CD14-positive monocyte (primary cell): ENCODE results near the gene STAP2. TPM values are rescaled to one million over a fixed set of nuclear protein-coding genes. Genes with fewer than 3 reads are reported as not detected.
A peak's percentile ranks its signal among the peaks of the same experiment; 100 is the strongest.

Experiments
- DNase-seq, 3 donors: peaks; one replicate each; pipeline ENCODE4 v3.0.0-alpha.2; 2011 to 2022
- H2AFZ ChIP-seq: 2 replicates; pipeline ENCODE4 v1.6.0; 2012; ENCODE audit warnings: mild to moderate bottlenecking, low read depth, low read length, inconsistent platforms; ENCODE audit not compliant: insufficient read depth, poor library complexity, severe bottlenecking
- H3K27ac ChIP-seq, 2 donors: 1 replicate in 1 of 2; 2 replicates in 1 of 2; pipeline ENCODE4 v1.5.1; 2012 to 2013; ENCODE audit warnings: low read length in 2 of 2, control low read depth in 1 of 2, inconsistent platforms in 1 of 2, low read depth in 1 of 2, mild to moderate bottlenecking in 1 of 2
- H3K27me3 ChIP-seq, 2 donors: one replicate each; pipeline versions ENCODE4 v1.6.0 to v1.6.1; 2011 to 2013; ENCODE audit warnings: low read length in 2 of 2; ENCODE audit not compliant: control insufficient read depth in 2 of 2, insufficient read depth in 2 of 2
- H3K36me3 ChIP-seq, 2 donors: replicated peaks in 1 of 2; 1 replicate in 1 of 2; 2 replicates in 1 of 2; pipeline versions ENCODE4 v1.5.1 to v1.6.1; 2012 to 2013; ENCODE audit warnings: low read length in 2 of 2, control low read depth in 1 of 2, inconsistent platforms in 1 of 2, mild to moderate bottlenecking in 1 of 2; ENCODE audit not compliant: insufficient read depth in 2 of 2, control insufficient read depth in 1 of 2
- H3K4me1 ChIP-seq, 2 donors: 1 replicate in 1 of 2; 2 replicates in 1 of 2; pipeline versions ENCODE4 v1.5.1 to v1.6.1; 2012 to 2013; ENCODE audit warnings: low read length in 2 of 2, control low read depth in 1 of 2, inconsistent platforms in 1 of 2, mild to moderate bottlenecking in 1 of 2, moderate library complexity in 1 of 2; ENCODE audit not compliant: insufficient read depth in 2 of 2, control insufficient read depth in 1 of 2
- H3K4me2 ChIP-seq: replicated peaks from 2 replicates; pipeline ENCODE3; 2012; ENCODE audit warnings: low read length, moderate library complexity, mild to moderate bottlenecking; ENCODE audit not compliant: poor library complexity, severe bottlenecking; ENCODE audit errors: extremely low read depth
- H3K4me3 ChIP-seq, 3 experiments: fragments of 200-600 bp in 1 of 3; sonication (generic) in 1 of 3; replicated peaks in 1 of 3; 1 replicate in 2 of 3; 2 replicates in 1 of 3; pipeline ENCODE4 v1.5.1; 2011 to 2013; ENCODE audit warnings: low read length in 3 of 3, mild to moderate bottlenecking in 3 of 3, control low read depth in 2 of 3, low read depth in 2 of 3, inconsistent platforms in 1 of 3, moderate library complexity in 1 of 3
- H3K79me2 ChIP-seq: 2 replicates; pipeline ENCODE4 v1.6.0; 2012; ENCODE audit warnings: mild to moderate bottlenecking, control low read depth, inconsistent platforms, low read length, moderate library complexity; ENCODE audit not compliant: insufficient read depth
- H3K9ac ChIP-seq: 2 replicates; pipeline ENCODE4 v1.6.0; 2017; ENCODE audit warnings: low read length, mild to moderate bottlenecking; ENCODE audit not compliant: insufficient read depth, poor library complexity, severe bottlenecking
- H3K9me3 ChIP-seq, 2 donors: replicated peaks in 1 of 2; 1 replicate in 1 of 2; 2 replicates in 1 of 2; pipeline versions ENCODE4 v1.5.1 to v1.6.1; 2012 to 2013; ENCODE audit warnings: low read length in 2 of 2, control low read depth in 1 of 2; ENCODE audit not compliant: control insufficient read depth in 1 of 2, insufficient read depth in 1 of 2
- H4K20me1 ChIP-seq: 2 replicates; pipeline ENCODE4 v1.6.0; 2012; ENCODE audit warnings: mild to moderate bottlenecking, low read length, control low read depth, moderate library complexity; ENCODE audit not compliant: insufficient read depth
- H3K27ac Mint-ChIP-seq, 7 donors: one replicate each; pipeline ENCODE4 v1.8.0; 2020; ENCODE audit warnings: mild to moderate bottlenecking in 7 of 7, mixed read lengths in 7 of 7, moderate library complexity in 6 of 7, inconsistent platforms in 2 of 7
- H3K27me3 Mint-ChIP-seq, 3 donors: one replicate each; pipeline ENCODE4 v1.8.0; 2021 to 2022; ENCODE audit warnings: low read depth in 3 of 3, mild to moderate bottlenecking in 3 of 3, mixed read lengths in 3 of 3, moderate library complexity in 3 of 3, inconsistent platforms in 1 of 3
- H3K36me3 Mint-ChIP-seq, 2 donors: one replicate each; pipeline ENCODE4 v1.8.0; 2020; ENCODE audit warnings: mixed read lengths in 2 of 2, inconsistent platforms in 1 of 2, mild to moderate bottlenecking in 1 of 2
- H3K4me1 Mint-ChIP-seq: one replicate; pipeline ENCODE4 v1.8.0; 2020; ENCODE audit warnings: mild to moderate bottlenecking, mixed read lengths
- H3K4me3 Mint-ChIP-seq, 2 donors: one replicate each; pipeline ENCODE4 v1.8.0; 2020; ENCODE audit warnings: mild to moderate bottlenecking in 2 of 2, mixed read lengths in 2 of 2, moderate library complexity in 1 of 2
- H3K9me3 Mint-ChIP-seq, 7 donors: one replicate each; pipeline ENCODE4 v1.8.0; 2020 to 2022; ENCODE audit warnings: mixed read lengths in 7 of 7, mild to moderate bottlenecking in 6 of 7, moderate library complexity in 6 of 7, inconsistent platforms in 2 of 7
- WGBS: methylation state at CpG from one replicate; pipeline ENCODE4 v1.1.5; 2013; ENCODE audit warnings: missing lambda C conversion rate; ENCODE audit not compliant: insufficient coverage; 5-methylcytosine and 5-hydroxymethylcytosine counted together
- intact Hi-C, 2 donors: fragments of 100-400 bp; cut with micrococcal nuclease; formaldehyde crosslinking; loops; one replicate each; pipeline versions ENCODE4 v1.15.0 to v1.15.1; 2023
- polyA plus RNA-seq, 3 donors: library from polyadenylated mRNA; depleted of rRNA in 1 of 3; unstranded in 2 of 3; stranded (reverse) in 1 of 3; fragments of 300-500 nt in 2 of 3; fragments of >200 nt in 1 of 3; fragmentation: Illumina TruSeq in 2 of 3; gene quantifications; 1 replicate in 2 of 3; 2 replicates in 1 of 3; pipeline ENCODE4 v1.2.3, GENCODE V29; 2012 to 2021
- TF ChIP-seq, protein P1 (sequence below): fragments of 200-600 bp; IDR thresholded peaks from one replicate; pipeline ENCODE4 v1.8.0; 2022; ENCODE audit warnings: antibody characterized with exemption, mild to moderate bottlenecking

STAP2 gene
- polyA plus RNA-seq, 3 donors, result 0.11 to 0.17 TPM; not detected in 1

DNA sequence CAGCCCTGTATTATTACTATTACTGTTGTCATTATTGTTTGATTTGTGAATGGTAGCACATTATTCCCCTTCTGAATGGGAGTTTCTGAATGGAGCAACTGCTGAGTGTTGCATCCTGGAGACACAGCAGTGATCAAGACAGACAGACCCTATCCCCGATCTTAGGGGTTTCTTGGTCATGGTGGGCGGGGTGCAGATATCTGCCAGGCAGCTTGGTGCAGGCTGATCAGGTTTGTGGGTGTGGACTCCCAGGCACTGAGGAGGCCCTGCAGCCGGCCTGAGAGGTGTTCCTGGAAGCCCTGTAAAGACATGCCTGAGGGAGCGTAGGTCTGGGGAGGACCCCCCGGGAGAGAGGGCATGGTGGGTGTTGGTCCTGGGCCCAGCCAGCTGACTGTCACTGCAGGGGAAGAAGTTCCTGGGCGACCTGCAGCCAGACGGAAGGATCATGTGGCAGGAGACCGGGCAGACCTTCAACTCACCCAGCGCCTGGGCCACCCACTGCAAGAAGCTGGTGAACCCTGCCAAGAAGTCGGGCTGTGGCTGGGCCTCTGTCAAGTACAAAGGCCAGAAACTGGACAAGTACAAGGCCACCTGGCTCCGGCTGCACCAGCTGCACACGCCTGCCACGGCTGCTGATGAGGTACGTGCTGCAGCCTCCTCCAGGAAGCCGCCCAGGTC lies 6.9 kb upstream of the STAP2 start:
- H3K27me3 ChIP-seq, result no peaks in the 10 kb centered on the region
- peaks cover 6% of the 10 kb centered on the region for H3K79me2 ChIP-seq
- Mint-ChIP-seq H3K27ac (no peak overlapping the region), H3K27me3 (peaks cover 0 to 7% (median 0%) of the 10 kb centered on the region in 3 donors), H3K36me3 (peaks cover 39 to 51% of the 10 kb centered on the region in 2 donors), H3K4me1 (peaks cover 22% of the 10 kb centered on the region), H3K4me3 (no peak overlapping the region), H3K9me3 (no peaks in the 10 kb centered on the region)
- H2AFZ ChIP-seq, result no peak overlapping the region
- H3K27ac ChIP-seq, result no peak overlapping the region
- intact Hi-C loops, result no loop called here
- TF ChIP-seq, protein P1, sequence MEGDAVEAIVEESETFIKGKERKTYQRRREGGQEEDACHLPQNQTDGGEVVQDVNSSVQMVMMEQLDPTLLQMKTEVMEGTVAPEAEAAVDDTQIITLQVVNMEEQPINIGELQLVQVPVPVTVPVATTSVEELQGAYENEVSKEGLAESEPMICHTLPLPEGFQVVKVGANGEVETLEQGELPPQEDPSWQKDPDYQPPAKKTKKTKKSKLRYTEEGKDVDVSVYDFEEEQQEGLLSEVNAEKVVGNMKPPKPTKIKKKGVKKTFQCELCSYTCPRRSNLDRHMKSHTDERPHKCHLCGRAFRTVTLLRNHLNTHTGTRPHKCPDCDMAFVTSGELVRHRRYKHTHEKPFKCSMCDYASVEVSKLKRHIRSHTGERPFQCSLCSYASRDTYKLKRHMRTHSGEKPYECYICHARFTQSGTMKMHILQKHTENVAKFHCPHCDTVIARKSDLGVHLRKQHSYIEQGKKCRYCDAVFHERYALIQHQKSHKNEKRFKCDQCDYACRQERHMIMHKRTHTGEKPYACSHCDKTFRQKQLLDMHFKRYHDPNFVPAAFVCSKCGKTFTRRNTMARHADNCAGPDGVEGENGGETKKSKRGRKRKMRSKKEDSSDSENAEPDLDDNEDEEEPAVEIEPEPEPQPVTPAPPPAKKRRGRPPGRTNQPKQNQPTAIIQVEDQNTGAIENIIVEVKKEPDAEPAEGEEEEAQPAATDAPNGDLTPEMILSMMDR, result no peak
- H3K9ac ChIP-seq, result no peak overlapping the region
- H4K20me1 ChIP-seq, result peaks cover 6% of the 10 kb centered on the region
- H3K9me3 ChIP-seq, result no peaks in the 10 kb centered on the region
- peaks cover 15 to 23% of the 10 kb centered on the region in 2 donors for H3K4me1 ChIP-seq
- no peak overlapping the region for H3K4me3 ChIP-seq
- H3K36me3 ChIP-seq, result peaks cover 8 to 32% of the 10 kb centered on the region in 2 donors
- 94% methylated on average over 15 of the region's 15 CpGs for WGBS
- no peak for DNase-seq
- H3K4me2 ChIP-seq, result no peak overlapping the region

DNA sequence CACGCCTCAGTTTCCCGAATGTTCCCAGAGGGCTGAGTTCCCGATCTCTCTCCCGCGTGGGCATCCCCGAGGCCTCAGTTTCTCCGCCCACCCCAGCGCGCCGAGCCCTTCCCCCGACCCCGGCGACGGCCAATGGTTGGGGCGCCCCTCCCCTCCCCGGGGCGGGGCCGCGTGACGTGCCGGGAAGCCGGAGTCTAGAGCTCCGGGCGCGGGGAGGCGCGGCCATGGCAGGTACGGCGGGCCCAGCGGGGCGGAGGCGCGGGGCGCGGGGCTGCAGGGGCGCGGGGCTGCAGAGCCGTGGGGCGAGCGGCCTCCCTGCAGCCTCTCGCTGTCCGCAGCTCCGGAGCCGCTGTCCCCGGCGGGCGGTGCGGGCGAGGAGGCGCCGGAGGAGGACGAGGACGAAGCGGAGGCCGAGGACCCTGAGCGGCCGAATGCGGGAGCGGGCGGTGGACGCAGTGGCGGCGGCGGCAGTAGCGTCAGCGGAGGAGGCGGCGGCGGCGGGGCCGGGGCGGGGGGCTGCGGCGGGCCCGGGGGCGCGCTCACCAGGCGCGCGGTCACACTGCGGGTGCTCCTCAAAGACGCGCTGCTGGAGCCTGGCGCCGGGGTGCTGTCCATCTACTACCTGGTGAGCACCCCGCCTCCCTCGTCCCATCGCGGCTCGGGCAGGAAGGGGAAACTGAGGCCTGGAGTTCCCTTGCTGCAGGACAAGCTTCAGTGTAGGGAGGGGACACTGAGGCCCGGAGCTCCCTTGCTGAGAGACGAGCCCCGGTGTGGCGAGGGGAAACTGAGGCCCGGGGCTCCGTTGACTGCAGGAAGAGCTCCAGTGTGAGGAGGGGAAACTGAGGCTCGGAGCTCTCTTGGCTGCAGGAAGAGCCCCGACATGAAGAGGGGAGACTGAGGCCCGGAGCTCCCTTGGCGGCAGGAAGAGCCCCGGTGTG lies 5.0 kb upstream of the STAP2 start, which contains the start of gene MPND:
TSS of gene MPND (plus strand) at position 193 of the 938 bp plus-strand sequence. CDS start at position 225, 32 bp downstream.
- Histone ChIP-seq H3K36me3 (peaks cover 8 to 14% of the 10 kb centered on the region in 2 donors), H3K4me2 (peak within 1 kb of the TSS; percentile 97), H3K9ac (peak within 1 kb of the TSS; percentile 62), H3K9me3 (no peaks in the 10 kb centered on the region), H3K27ac (peak within 1 kb of the TSS; percentile 78 to 85), H3K79me2 (peaks cover 6% of the 10 kb centered on the region), H2AFZ (peak within 1 kb of the TSS; percentile 98), H4K20me1 (peaks cover 6% of the 10 kb centered on the region), H3K4me3 (peak within 1 kb of the TSS; percentile 52 to 84 (median 70)), H3K27me3 (no peaks in the 10 kb centered on the region), H3K4me1 (peaks cover 18 to 28% of the 10 kb centered on the region in 2 donors)
- H3K4me1 Mint-ChIP-seq, result peaks cover 28% of the 10 kb centered on the region
- H3K27me3 Mint-ChIP-seq, result peaks cover 0 to 9% (median 7%) of the 10 kb centered on the region in 3 donors
- peak within 1 kb of the TSS; percentile 91 to 93 for H3K4me3 Mint-ChIP-seq
- peak; percentile 71 to 82 (median 78) for DNase-seq
- WGBS, result 5% methylated on average over 90 of the region's 101 CpGs
- peaks cover 28 to 33% of the 10 kb centered on the region in 2 donors for H3K36me3 Mint-ChIP-seq
- TF ChIP-seq, protein P1, result peak; percentile 3
- H3K9me3 Mint-ChIP-seq, result no peaks in the 10 kb centered on the region
- peak within 1 kb of the TSS; percentile 91 to 98 (median 95) for H3K27ac Mint-ChIP-seq
- intact Hi-C loops, result loop anchor here (2.0 to 5.0 kb wide), 4 partner anchors 15 to 129 kb away; partner anchors contain the start of genes HDGFL2 (in 1 of the 2), UBXN6 (in 1 of the 2) and YJU2 (in 1 of the 2)
